Measurements from ENCODE around the gene TCF23. TPM values are rescaled to one million over a fixed set of nuclear protein-coding genes. Genes with fewer than 3 reads are reported as not detected.
A peak's percentile ranks its signal among the peaks of the same experiment; 100 is the strongest.
"Not testable (repeated sequence)": the region's sequence is repeated elsewhere in the genome, so short reads cannot be mapped to it uniquely, and the experiment has no call there.

TCF23 gene
- total and polyA plus RNA-seq, 2 donors, result 0.05 to 0.14 TPM

GRCh38 chr2:27191070-27191829 is 42.4 kb downstream of the TCF23 start:
- Histone ChIP-seq H3K4me3 (ENCODE audit: low read length in 2 of 2) (no peak overlapping the region), H3K27me3 (ENCODE audit: control insufficient read depth in 2 of 2, insufficient read depth in 1 of 2, low read length in 1 of 2) (no peaks in the 10 kb centered on the region), H3K36me3 (ENCODE audit: control insufficient read depth in 2 of 2, insufficient read depth in 2 of 2, low read length in 1 of 2) (no peaks in the 10 kb centered on the region), H3K9me3 (ENCODE audit: control insufficient read depth in 2 of 2, insufficient read depth in 1 of 2, low read length in 1 of 2) (no peaks in the 10 kb centered on the region), H3K27ac (ENCODE audit: low read depth in 1 of 2, low read length in 1 of 2) (peak overlapping the region in 1 of 2 donors; percentile 18), H3K4me1 (ENCODE audit: control insufficient read depth in 2 of 2, insufficient read depth in 2 of 2, low read length in 2 of 2) (no peaks in the 10 kb centered on the region)
- peak in 4 of 9 donors; percentile 17 to 50 (median 26) for DNase-seq (ENCODE audit: low read depth in 6 of 9, low spot score in 9 of 9)
- WGBS, result 56% methylated on average over 8 of the region's 8 CpGs

GRCh38 chr2:27194538-27195354 is 45.9 kb downstream of the TCF23 start:
- no peaks in the 10 kb centered on the region for H3K4me1 ChIP-seq (ENCODE audit: control insufficient read depth in 2 of 2, insufficient read depth in 2 of 2, low read length in 2 of 2)
- 93% methylated on average over 17 of the region's 17 CpGs for WGBS
- H3K27me3 ChIP-seq (ENCODE audit: control insufficient read depth in 2 of 2, insufficient read depth in 1 of 2, low read length in 1 of 2), result no peaks in the 10 kb centered on the region
- H3K27ac ChIP-seq (ENCODE audit: low read depth in 1 of 2, low read length in 1 of 2), result no peak overlapping the region
- DNase-seq (ENCODE audit: low read depth in 6 of 9, low spot score in 9 of 9), result no peak
- no peak overlapping the region for H3K4me3 ChIP-seq (ENCODE audit: low read length in 2 of 2)
- H3K36me3 ChIP-seq (ENCODE audit: control insufficient read depth in 2 of 2, insufficient read depth in 2 of 2, low read length in 1 of 2), result peaks cover 0 to 2% of the 10 kb centered on the region in 2 donors
- H3K9me3 ChIP-seq (ENCODE audit: control insufficient read depth in 2 of 2, insufficient read depth in 1 of 2, low read length in 1 of 2), result no peaks in the 10 kb centered on the region

GRCh38 chr2:27195799-27196198 is 47.0 kb downstream of the TCF23 start:
- 98% methylated on average over 3 of the region's 3 CpGs for WGBS
- not testable (repeated sequence) for H3K27me3 ChIP-seq (ENCODE audit: control insufficient read depth in 2 of 2, insufficient read depth in 1 of 2, low read length in 1 of 2); H3K4me1 ChIP-seq (ENCODE audit: control insufficient read depth in 2 of 2, insufficient read depth in 2 of 2, low read length in 2 of 2); H3K9me3 ChIP-seq (ENCODE audit: control insufficient read depth in 2 of 2, insufficient read depth in 1 of 2, low read length in 1 of 2); DNase-seq (ENCODE audit: low read depth in 6 of 9, low spot score in 9 of 9); H3K27ac ChIP-seq (ENCODE audit: low read depth in 1 of 2, low read length in 1 of 2); H3K36me3 ChIP-seq (ENCODE audit: control insufficient read depth in 2 of 2, insufficient read depth in 2 of 2, low read length in 1 of 2); H3K4me3 ChIP-seq (ENCODE audit: low read length in 2 of 2)

- H3K27ac ChIP-seq (ENCODE audit: low read depth in 1 of 2, low read length in 1 of 2); DNase-seq (ENCODE audit: low read depth in 6 of 9, low spot score in 9 of 9); H3K4me1 ChIP-seq (ENCODE audit: control insufficient read depth in 2 of 2, insufficient read depth in 2 of 2, low read length in 2 of 2); H3K4me3 ChIP-seq (ENCODE audit: low read length in 2 of 2); H3K27me3 ChIP-seq (ENCODE audit: control insufficient read depth in 2 of 2, insufficient read depth in 1 of 2, low read length in 1 of 2); H3K9me3 ChIP-seq (ENCODE audit: control insufficient read depth in 2 of 2, insufficient read depth in 1 of 2, low read length in 1 of 2): not testable (repeated sequence)
- 95% methylated on average over 3 of the region's 3 CpGs for WGBS
- peaks cover 19 to 21% of the 10 kb centered on the region in 2 donors for H3K36me3 ChIP-seq (ENCODE audit: control insufficient read depth in 2 of 2, insufficient read depth in 2 of 2, low read length in 1 of 2)
Observed at GRCh38 chr2:27198068-27198467, 49.3 kb downstream of the TCF23 start.

GRCh38 chr2:27198627-27199026 is 49.8 kb downstream of the TCF23 start:
- peaks cover 23% of the 10 kb centered on the region in 2 donors for H3K36me3 ChIP-seq (ENCODE audit: control insufficient read depth in 2 of 2, insufficient read depth in 2 of 2, low read length in 1 of 2)
- H3K27ac ChIP-seq (ENCODE audit: low read depth in 1 of 2, low read length in 1 of 2), result no peak overlapping the region
- H3K4me1 ChIP-seq (ENCODE audit: control insufficient read depth in 2 of 2, insufficient read depth in 2 of 2, low read length in 2 of 2), result no peaks in the 10 kb centered on the region
- no peaks in the 10 kb centered on the region for H3K9me3 ChIP-seq (ENCODE audit: control insufficient read depth in 2 of 2, insufficient read depth in 1 of 2, low read length in 1 of 2)
- H3K27me3 ChIP-seq (ENCODE audit: control insufficient read depth in 2 of 2, insufficient read depth in 1 of 2, low read length in 1 of 2), result no peaks in the 10 kb centered on the region
- no peak overlapping the region for H3K4me3 ChIP-seq (ENCODE audit: low read length in 2 of 2)
- WGBS, result 95% methylated on average over 2 of the region's 2 CpGs
- DNase-seq (ENCODE audit: low read depth in 6 of 9, low spot score in 9 of 9), result no peak

GRCh38 chr2:27199241-27199640 is 50.4 kb downstream of the TCF23 start:
- H3K27ac ChIP-seq (ENCODE audit: low read depth in 1 of 2, low read length in 1 of 2), result no peak overlapping the region
- WGBS, result 99% methylated on average over 2 of the region's 2 CpGs
- H3K36me3 ChIP-seq (ENCODE audit: control insufficient read depth in 2 of 2, insufficient read depth in 2 of 2, low read length in 1 of 2), result peaks cover 27 to 29% of the 10 kb centered on the region in 2 donors
- no peak overlapping the region for H3K4me3 ChIP-seq (ENCODE audit: low read length in 2 of 2)
- DNase-seq (ENCODE audit: low read depth in 6 of 9, low spot score in 9 of 9), result no peak
- no peaks in the 10 kb centered on the region for H3K4me1 ChIP-seq (ENCODE audit: control insufficient read depth in 2 of 2, insufficient read depth in 2 of 2, low read length in 2 of 2)
- H3K9me3 ChIP-seq (ENCODE audit: control insufficient read depth in 2 of 2, insufficient read depth in 1 of 2, low read length in 1 of 2), result no peaks in the 10 kb centered on the region
- H3K27me3 ChIP-seq (ENCODE audit: control insufficient read depth in 2 of 2, insufficient read depth in 1 of 2, low read length in 1 of 2), result no peaks in the 10 kb centered on the region

- Histone ChIP-seq H3K36me3 (ENCODE audit: control insufficient read depth in 2 of 2, insufficient read depth in 2 of 2, low read length in 1 of 2) (peaks cover 47 to 49% of the 10 kb centered on the region in 2 donors), H3K27ac (ENCODE audit: low read depth in 1 of 2, low read length in 1 of 2) (no peak overlapping the region), H3K27me3 (ENCODE audit: control insufficient read depth in 2 of 2, insufficient read depth in 1 of 2, low read length in 1 of 2) (no peaks in the 10 kb centered on the region), H3K4me3 (ENCODE audit: low read length in 2 of 2) (no peak overlapping the region), H3K4me1 (ENCODE audit: control insufficient read depth in 2 of 2, insufficient read depth in 2 of 2, low read length in 2 of 2) (no peaks in the 10 kb centered on the region), H3K9me3 (ENCODE audit: control insufficient read depth in 2 of 2, insufficient read depth in 1 of 2, low read length in 1 of 2) (no peaks in the 10 kb centered on the region)
- 99% methylated on average over 7 of the region's 7 CpGs for WGBS
- DNase-seq (ENCODE audit: low read depth in 6 of 9, low spot score in 9 of 9), result no peak
Observed at GRCh38 chr2:27201675-27202074, 52.9 kb downstream of the TCF23 start.

GRCh38 chr2:27202854-27203253 is 54.0 kb downstream of the TCF23 start:
- H3K4me3 ChIP-seq (ENCODE audit: low read length in 2 of 2), result no peak overlapping the region
- no peaks in the 10 kb centered on the region for H3K27me3 ChIP-seq (ENCODE audit: control insufficient read depth in 2 of 2, insufficient read depth in 1 of 2, low read length in 1 of 2)
- H3K9me3 ChIP-seq (ENCODE audit: control insufficient read depth in 2 of 2, insufficient read depth in 1 of 2, low read length in 1 of 2), result no peaks in the 10 kb centered on the region
- no peak overlapping the region for H3K27ac ChIP-seq (ENCODE audit: low read depth in 1 of 2, low read length in 1 of 2)
- no peaks in the 10 kb centered on the region for H3K4me1 ChIP-seq (ENCODE audit: control insufficient read depth in 2 of 2, insufficient read depth in 2 of 2, low read length in 2 of 2)
- no peak for DNase-seq (ENCODE audit: low read depth in 6 of 9, low spot score in 9 of 9)
- H3K36me3 ChIP-seq (ENCODE audit: control insufficient read depth in 2 of 2, insufficient read depth in 2 of 2, low read length in 1 of 2), result peaks cover 57 to 59% of the 10 kb centered on the region in 2 donors
- WGBS, result 95% methylated on average over 2 of the region's 2 CpGs

- Histone ChIP-seq H3K4me1 (ENCODE audit: control insufficient read depth in 2 of 2, insufficient read depth in 2 of 2, low read length in 2 of 2) (no peaks in the 10 kb centered on the region), H3K27me3 (ENCODE audit: control insufficient read depth in 2 of 2, insufficient read depth in 1 of 2, low read length in 1 of 2) (no peaks in the 10 kb centered on the region), H3K36me3 (ENCODE audit: control insufficient read depth in 2 of 2, insufficient read depth in 2 of 2, low read length in 1 of 2) (peaks cover 64 to 66% of the 10 kb centered on the region in 2 donors), H3K27ac (ENCODE audit: low read depth in 1 of 2, low read length in 1 of 2) (no peak overlapping the region), H3K4me3 (ENCODE audit: low read length in 2 of 2) (no peak overlapping the region), H3K9me3 (ENCODE audit: control insufficient read depth in 2 of 2, insufficient read depth in 1 of 2, low read length in 1 of 2) (no peaks in the 10 kb centered on the region)
- 98% methylated on average over 9 of the region's 9 CpGs for WGBS
- DNase-seq (ENCODE audit: low read depth in 6 of 9, low spot score in 9 of 9), result no peak
Observed at GRCh38 chr2:27203741-27204140, 54.9 kb downstream of the TCF23 start.

Data from thymus (tissue), 11 donors.